Natural killer cell treated with Interleukin-12 subunit alpha and Interleukin-12 subunit beta and Interleukin-15 and Interleukin-18, amount 100 ng/mL, for 72 hours (primary cell): ENCODE measurements around the gene PRPSAP1. TPM values are rescaled to one million over a fixed set of nuclear protein-coding genes. Genes with fewer than 3 reads are reported as not detected.
A peak's percentile ranks its signal among the peaks of the same experiment; 100 is the strongest.

Experiments
- ATAC-seq, 2 donors: fragments of 150-1000 bp; cut with Tn5 transposase in 1 of 2; sonication (Bioruptor Pico), chemical (Tn5 transposase) in 1 of 2; 2 replicates each; pipeline ENCODE4 v1.10.0; 2021
- DNase-seq: peaks from one replicate; pipeline ENCODE4 v3.0.0; 2022; ENCODE audit warnings: low spot score
- H3K27ac Mint-ChIP-seq, 2 donors: 1 replicate in 1 of 2; 2 replicates in 1 of 2; pipeline ENCODE4 v1.8.0; 2022; ENCODE audit warnings: mixed read lengths in 2 of 2, mild to moderate bottlenecking in 1 of 2, moderate library complexity in 1 of 2
- H3K27me3 Mint-ChIP-seq, 2 donors: 1 replicate in 1 of 2; 2 replicates in 1 of 2; pipeline ENCODE4 v1.8.0; 2022; ENCODE audit warnings: mixed read lengths in 2 of 2
- H3K36me3 Mint-ChIP-seq: one replicate; pipeline ENCODE4 v1.8.0; 2022; ENCODE audit warnings: mixed read lengths
- H3K4me1 Mint-ChIP-seq, 2 donors: 1 replicate in 1 of 2; 2 replicates in 1 of 2; pipeline ENCODE4 v1.8.0; 2022; ENCODE audit warnings: low read depth in 2 of 2, mixed read lengths in 2 of 2, mild to moderate bottlenecking in 1 of 2
- H3K4me3 Mint-ChIP-seq: one replicate; pipeline ENCODE4 v1.8.0; 2022; ENCODE audit warnings: mixed read lengths
- H3K9me3 Mint-ChIP-seq: 2 replicates; pipeline ENCODE4 v1.8.0; 2022; ENCODE audit warnings: mixed read lengths
- total RNA-seq, 2 donors: library from RNA; stranded (reverse); gene quantifications; one replicate each; pipeline ENCODE4 v1.2.3, GENCODE V29; 2022

Gene PRPSAP1
- total RNA-seq, 2 donors from 2014 or later, result 45.0 to 57.4 TPM

GRCh38 chr17:76337413-76337777 is 16.3 kb downstream of the PRPSAP1 start:
- H3K27ac Mint-ChIP-seq, result no peak overlapping the region
- H3K4me1 Mint-ChIP-seq, result peaks cover 0 to 11% of the 10 kb centered on the region in 2 donors
- H3K27me3 Mint-ChIP-seq, result no peaks in the 10 kb centered on the region
- peaks cover 6% of the 10 kb centered on the region for H3K36me3 Mint-ChIP-seq
- DNase-seq, result no peak
- no peaks in the 10 kb centered on the region for H3K9me3 Mint-ChIP-seq
- no peak overlapping the region for H3K4me3 Mint-ChIP-seq
- ATAC-seq, result no peak

- no peak overlapping the region for H3K4me3 Mint-ChIP-seq
- peaks cover 1% of the 10 kb centered on the region for H3K36me3 Mint-ChIP-seq
- H3K4me1 Mint-ChIP-seq, result peaks cover 0 to 11% of the 10 kb centered on the region in 2 donors
- no peak for ATAC-seq
- no peak for DNase-seq
- no peaks in the 10 kb centered on the region for H3K27me3 Mint-ChIP-seq
- H3K27ac Mint-ChIP-seq, result no peak overlapping the region
- no peaks in the 10 kb centered on the region for H3K9me3 Mint-ChIP-seq
Observed at GRCh38 chr17:76336756-76337412, 16.8 kb downstream of the PRPSAP1 start.

GRCh38 chr17:76335716-76336381 is 17.9 kb downstream of the PRPSAP1 start:
- Mint-ChIP-seq H3K36me3 (no peaks in the 10 kb centered on the region), H3K4me3 (no peak overlapping the region), H3K27ac (no peak overlapping the region), H3K27me3 (no peaks in the 10 kb centered on the region), H3K4me1 (peaks cover 0 to 11% of the 10 kb centered on the region in 2 donors), H3K9me3 (no peaks in the 10 kb centered on the region)
- DNase-seq (no peak), ATAC-seq (no peak)

DNA sequence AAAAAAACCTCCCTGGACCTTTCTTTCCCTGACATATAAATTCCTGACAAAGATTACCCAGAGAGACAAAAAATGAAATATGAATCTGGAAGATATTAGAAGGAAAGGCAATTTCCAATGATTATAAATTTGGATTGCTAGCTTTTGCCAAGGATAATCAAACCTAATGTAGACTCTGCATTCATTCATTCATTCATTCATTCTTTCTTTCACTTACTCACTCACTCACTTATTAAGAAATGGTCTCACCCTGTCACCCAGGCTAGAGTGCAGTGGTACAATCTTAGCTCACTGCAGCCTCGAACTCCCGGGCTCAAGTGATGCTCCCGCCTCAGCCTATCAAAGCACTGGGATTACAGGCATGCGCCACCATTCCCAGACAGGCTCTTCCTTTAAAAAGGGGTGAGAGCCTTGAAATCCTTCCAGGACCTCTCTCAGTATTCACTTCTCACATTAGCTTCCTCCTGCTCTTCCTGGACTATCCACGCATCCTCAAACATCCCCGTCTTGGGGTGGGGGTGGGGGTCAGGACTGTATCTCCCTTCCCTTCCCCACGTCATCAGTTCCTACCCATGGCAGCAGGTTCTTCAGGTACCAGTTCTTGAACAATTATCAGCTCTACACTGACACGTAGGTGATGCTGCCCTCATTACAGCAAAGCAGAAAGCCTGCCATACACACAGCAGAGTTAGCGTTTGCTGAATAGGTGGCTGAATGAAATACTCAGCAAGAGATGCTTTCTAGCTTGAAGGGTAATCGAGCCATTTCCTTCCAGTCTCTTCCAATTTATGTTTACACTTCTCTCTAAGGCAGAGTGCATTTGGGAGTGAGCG is 19.8 kb downstream of the PRPSAP1 start:
- peak overlapping the region in 1 of 2 donors; percentile 40 for H3K27ac Mint-ChIP-seq
- peaks cover 0 to 8% of the 10 kb centered on the region in 2 donors for H3K4me1 Mint-ChIP-seq

GRCh38 chr17:76331083-76331482 is 22.6 kb downstream of the PRPSAP1 start:
- peaks cover 4% of the 10 kb centered on the region for H3K36me3 Mint-ChIP-seq
- H3K4me1 Mint-ChIP-seq, result peaks cover 0 to 6% of the 10 kb centered on the region in 2 donors
- ATAC-seq (no peak), DNase-seq (no peak)
- H3K27ac Mint-ChIP-seq, result peak overlapping the region in 1 of 2 donors; percentile 7
- no peaks in the 10 kb centered on the region for H3K27me3 Mint-ChIP-seq
- no peak overlapping the region for H3K4me3 Mint-ChIP-seq
- H3K9me3 Mint-ChIP-seq, result no peaks in the 10 kb centered on the region

More for the DNA sequence above, 19.8 kb downstream of the PRPSAP1 start:
- no peaks in the 10 kb centered on the region for H3K9me3 Mint-ChIP-seq
- no peaks in the 10 kb centered on the region for H3K27me3 Mint-ChIP-seq
- DNase-seq (no peak), ATAC-seq (no peak)
- no peak overlapping the region for H3K4me3 Mint-ChIP-seq
- H3K36me3 Mint-ChIP-seq, result peaks cover 4% of the 10 kb centered on the region

DNA sequence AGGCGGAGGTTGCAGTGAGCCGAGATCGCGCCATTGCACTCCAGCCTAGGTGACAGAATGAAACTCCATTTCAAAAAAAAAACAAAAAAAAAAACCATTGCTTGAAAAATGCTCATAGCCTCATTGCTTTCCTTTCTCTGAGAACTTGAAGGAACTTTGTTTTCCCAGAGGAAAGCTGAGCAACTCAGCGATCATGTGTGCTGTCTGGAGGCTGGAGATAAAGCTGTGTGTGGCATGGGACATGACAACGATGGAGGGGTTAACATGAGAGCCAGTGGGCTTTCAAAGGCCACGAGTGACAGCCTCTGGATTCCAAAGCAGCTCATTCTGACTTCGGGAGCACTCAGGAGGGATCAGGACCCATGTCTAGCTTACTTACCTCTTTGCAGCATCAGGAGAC is 24.1 kb downstream of the PRPSAP1 start:
- Mint-ChIP-seq H3K4me1 (peaks cover 0 to 6% of the 10 kb centered on the region in 2 donors), H3K36me3 (peaks cover 4% of the 10 kb centered on the region), H3K27ac (no peak overlapping the region), H3K4me3 (no peak overlapping the region), H3K9me3 (no peaks in the 10 kb centered on the region), H3K27me3 (no peaks in the 10 kb centered on the region)
- ATAC-seq, result no peak
- DNase-seq, result no peak

- peaks cover 9% of the 10 kb centered on the region for H3K36me3 Mint-ChIP-seq
- ATAC-seq (no peak), DNase-seq (no peak)
- H3K27ac Mint-ChIP-seq, result peak overlapping the region in 1 of 2 donors; percentile 45
- peaks cover 0 to 5% of the 10 kb centered on the region in 2 donors for H3K4me1 Mint-ChIP-seq
- no peak overlapping the region for H3K4me3 Mint-ChIP-seq
- H3K27me3 Mint-ChIP-seq, result no peaks in the 10 kb centered on the region
- H3K9me3 Mint-ChIP-seq, result no peaks in the 10 kb centered on the region
Observed at GRCh38 chr17:76327696-76328095, 26.0 kb downstream of the PRPSAP1 start.

- DNase-seq, result no peak
- Mint-ChIP-seq H3K27me3 (no peaks in the 10 kb centered on the region), H3K4me3 (no peak overlapping the region), H3K4me1 (peaks cover 0 to 5% of the 10 kb centered on the region in 2 donors), H3K27ac (peak overlapping the region in 1 of 2 donors; percentile 10), H3K36me3 (peaks cover 9% of the 10 kb centered on the region), H3K9me3 (no peaks in the 10 kb centered on the region)
- no peak for ATAC-seq
Observed at GRCh38 chr17:76326306-76326705, 27.4 kb downstream of the PRPSAP1 start.

- ATAC-seq (no peak), DNase-seq (no peak)
- H3K4me3 Mint-ChIP-seq, result no peak overlapping the region
- no peak overlapping the region for H3K27ac Mint-ChIP-seq
- peaks cover 0 to 3% of the 10 kb centered on the region in 2 donors for H3K4me1 Mint-ChIP-seq
- no peaks in the 10 kb centered on the region for H3K9me3 Mint-ChIP-seq
- peaks cover 6% of the 10 kb centered on the region for H3K36me3 Mint-ChIP-seq
- H3K27me3 Mint-ChIP-seq, result no peaks in the 10 kb centered on the region
Observed at GRCh38 chr17:76318586-76318985, 35.1 kb downstream of the PRPSAP1 start.

GRCh38 chr17:76317535-76317934 is 36.2 kb downstream of the PRPSAP1 start:
- no peak overlapping the region for H3K4me3 Mint-ChIP-seq
- no peak overlapping the region for H3K27ac Mint-ChIP-seq
- no peaks in the 10 kb centered on the region for H3K4me1 Mint-ChIP-seq
- no peaks in the 10 kb centered on the region for H3K36me3 Mint-ChIP-seq
- no peak for DNase-seq
- H3K27me3 Mint-ChIP-seq, result no peaks in the 10 kb centered on the region
- ATAC-seq, result no peak
- H3K9me3 Mint-ChIP-seq, result no peaks in the 10 kb centered on the region

DNA sequence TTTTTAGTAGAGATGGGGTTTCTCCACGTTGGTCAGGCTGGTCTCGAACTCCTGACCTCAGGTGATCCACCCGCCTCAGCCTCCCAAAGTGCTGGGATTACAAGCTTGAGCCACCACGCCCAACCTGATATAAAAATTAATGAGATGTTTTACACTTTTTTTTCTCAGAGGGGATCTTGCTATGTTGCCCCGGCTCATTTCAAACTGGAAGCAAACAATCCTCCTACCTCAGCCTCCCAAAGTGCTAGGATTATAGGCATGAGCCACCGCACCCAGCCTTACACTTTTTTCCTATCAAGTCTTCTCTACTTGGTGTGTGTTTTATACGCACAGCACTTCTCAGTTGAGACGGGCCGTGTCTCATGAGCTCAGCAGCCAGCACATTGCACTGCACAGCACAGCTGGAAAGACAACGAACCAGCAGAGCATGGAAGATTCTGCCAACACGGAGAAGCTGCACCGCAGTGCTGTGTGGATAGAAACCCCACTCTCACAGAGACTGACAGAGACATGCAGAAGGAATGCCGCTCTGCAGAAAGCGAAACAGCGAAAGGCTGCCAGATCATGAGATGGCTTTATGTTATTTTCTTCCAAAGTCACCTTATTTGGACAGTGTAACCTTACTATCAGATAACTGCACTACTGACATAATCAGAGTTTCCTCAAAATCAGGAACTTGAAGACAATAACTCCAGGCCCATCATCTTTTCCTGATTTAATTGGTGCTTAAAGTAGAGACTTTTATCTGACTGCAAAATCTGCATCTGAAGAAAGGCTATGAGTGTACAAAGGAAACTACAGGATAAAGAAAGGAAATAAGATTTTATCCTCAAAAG is 39.1 kb downstream of the PRPSAP1 start:
- Mint-ChIP-seq H3K9me3 (no peaks in the 10 kb centered on the region), H3K4me1 (no peaks in the 10 kb centered on the region), H3K27ac (peak overlapping the region in 1 of 2 donors; percentile 64), H3K27me3 (no peaks in the 10 kb centered on the region), H3K4me3 (no peak overlapping the region), H3K36me3 (no peaks in the 10 kb centered on the region)
- ATAC-seq, result no peak
- no peak for DNase-seq

DNA sequence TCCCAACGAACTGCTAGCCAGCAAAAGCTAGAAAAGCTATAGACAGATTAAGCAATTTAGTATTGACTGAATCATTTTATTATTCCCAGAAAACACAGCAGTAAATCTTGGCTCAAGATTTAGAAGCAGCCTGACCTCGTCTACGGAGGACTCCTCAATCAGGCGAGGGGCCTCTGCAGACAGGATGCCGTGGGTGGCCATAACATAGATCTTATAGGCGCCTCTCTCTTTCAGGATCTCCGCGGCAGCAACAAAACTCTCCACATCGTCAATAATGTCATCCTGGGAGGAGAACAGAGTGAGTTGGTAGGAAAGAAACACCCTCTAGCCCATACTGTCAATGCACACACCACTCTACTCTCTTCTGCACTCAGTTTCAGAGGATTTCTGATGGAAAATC is 41.0 kb downstream of the PRPSAP1 start:
- H3K9me3 Mint-ChIP-seq, result no peaks in the 10 kb centered on the region
- DNase-seq (no peak), ATAC-seq (no peak)
- H3K27ac Mint-ChIP-seq, result no peak overlapping the region
- no peak overlapping the region for H3K4me3 Mint-ChIP-seq
- peaks cover 0 to 3% of the 10 kb centered on the region in 2 donors for H3K4me1 Mint-ChIP-seq
- no peaks in the 10 kb centered on the region for H3K36me3 Mint-ChIP-seq
- H3K27me3 Mint-ChIP-seq, result no peaks in the 10 kb centered on the region

- Mint-ChIP-seq H3K4me1 (peaks cover 0 to 3% of the 10 kb centered on the region in 2 donors), H3K9me3 (no peaks in the 10 kb centered on the region), H3K27ac (no peak overlapping the region), H3K36me3 (no peaks in the 10 kb centered on the region), H3K4me3 (no peak overlapping the region), H3K27me3 (no peaks in the 10 kb centered on the region)
- ATAC-seq, result no peak
- no peak for DNase-seq
Observed at GRCh38 chr17:76309461-76309860, 44.3 kb downstream of the PRPSAP1 start.
